ENCODE data around the gene SLAMF8.

The SLAMF8 gene

DNA sequence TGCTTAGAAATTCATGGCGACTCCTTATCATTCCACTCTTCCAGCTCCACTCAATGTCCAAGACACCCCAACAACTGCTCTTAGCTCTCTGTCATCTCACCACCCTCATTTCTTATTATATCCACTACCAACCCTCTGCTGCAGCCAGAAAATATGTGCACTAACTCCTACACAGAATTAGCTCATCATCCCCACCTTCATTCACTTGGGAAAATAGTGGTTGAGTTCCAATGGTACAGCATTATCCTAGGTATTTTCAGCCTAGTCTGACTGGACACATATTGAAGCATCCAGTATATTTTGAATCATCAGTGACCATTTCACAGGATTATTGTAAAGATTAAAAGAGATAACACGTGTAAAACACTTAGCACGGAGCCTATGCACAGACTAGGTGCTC is 52.5 kb downstream of the SLAMF8 start:
- no peak overlapping the region for H3K4me3 Mint-ChIP-seq
- H3K4me1 Mint-ChIP-seq, result no peaks in the 10 kb centered on the region
- no peak for DNase-seq
- H3K36me3 Mint-ChIP-seq, result no peaks in the 10 kb centered on the region
- no peaks in the 10 kb centered on the region for H3K9me3 Mint-ChIP-seq
- peaks cover 4% of the 10 kb centered on the region for H3K27me3 Mint-ChIP-seq
- H3K27ac Mint-ChIP-seq, result no peak overlapping the region
- CTCF ChIA-PET, result interaction anchor here (1.3 to 1.5 kb wide), 3 partner anchors 12 to 81 kb away, joined by 4 to 6 read pairs (median 4); no protein-coding TSS in a partner anchor

DNA sequence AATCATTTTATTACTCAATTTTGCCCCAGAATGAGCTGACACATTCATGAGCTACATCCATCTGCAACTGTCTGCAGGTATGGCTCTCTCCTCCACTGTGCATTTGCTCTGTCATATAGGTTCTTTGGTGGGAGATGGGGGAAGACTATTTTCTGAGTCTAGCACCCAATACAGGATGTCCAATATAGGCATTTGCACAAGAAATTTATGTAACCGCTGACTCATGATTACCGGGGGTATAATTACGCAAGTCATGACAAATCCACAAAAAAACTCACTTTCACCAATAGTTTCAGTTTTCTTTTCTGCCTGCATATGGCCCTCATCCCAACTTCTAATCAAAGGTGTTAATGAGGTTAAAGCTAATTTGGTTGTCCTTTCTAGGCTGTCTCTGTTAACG is 53.3 kb downstream of the SLAMF8 start:
- H3K4me3 Mint-ChIP-seq, result no peak overlapping the region
- CTCF ChIA-PET, result interaction anchor here (1.2 to 1.5 kb wide), 3 partner anchors 11 to 56 kb away, joined by 3 to 6 read pairs (median 4); no protein-coding TSS in a partner anchor

DNA sequence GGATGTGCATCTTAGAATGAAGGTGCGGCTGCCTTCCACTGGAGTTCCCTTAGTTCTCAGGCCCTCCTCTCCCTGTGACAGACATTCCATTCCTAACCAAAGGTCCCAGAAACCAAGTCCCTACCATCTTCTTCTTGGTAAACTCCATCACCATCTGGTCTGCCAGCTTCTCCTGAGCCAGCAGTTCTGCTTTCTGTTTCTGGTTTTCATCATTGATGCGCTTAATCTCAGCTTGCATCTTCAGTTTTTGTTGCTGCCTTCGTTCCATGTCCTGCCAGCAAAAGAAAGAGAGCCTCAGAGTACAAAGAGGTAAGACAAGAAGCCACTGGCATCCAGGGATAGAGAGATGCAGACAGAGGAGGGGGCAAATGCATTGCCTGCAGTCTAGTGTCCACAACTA is 53.8 kb downstream of the SLAMF8 start:
- CTCF ChIA-PET, result interaction anchor here (1.0 to 1.5 kb wide), 3 partner anchors 10 to 81 kb away, joined by 3 to 6 read pairs (median 3); no protein-coding TSS in a partner anchor
- no peak for DNase-seq
- no peak overlapping the region for H3K4me3 Mint-ChIP-seq
- H3K4me1 Mint-ChIP-seq, result no peaks in the 10 kb centered on the region
- H3K36me3 Mint-ChIP-seq, result no peaks in the 10 kb centered on the region
- H3K9me3 Mint-ChIP-seq, result no peaks in the 10 kb centered on the region
- H3K27me3 Mint-ChIP-seq, result peaks cover 4% of the 10 kb centered on the region
- no peak overlapping the region for H3K27ac Mint-ChIP-seq

More for the DNA sequence above, 53.3 kb downstream of the SLAMF8 start:
- Mint-ChIP-seq H3K27ac (no peak overlapping the region), H3K9me3 (no peaks in the 10 kb centered on the region), H3K4me1 (no peaks in the 10 kb centered on the region), H3K27me3 (peaks cover 4% of the 10 kb centered on the region), H3K36me3 (no peaks in the 10 kb centered on the region)
- DNase-seq, result no peak

DNA sequence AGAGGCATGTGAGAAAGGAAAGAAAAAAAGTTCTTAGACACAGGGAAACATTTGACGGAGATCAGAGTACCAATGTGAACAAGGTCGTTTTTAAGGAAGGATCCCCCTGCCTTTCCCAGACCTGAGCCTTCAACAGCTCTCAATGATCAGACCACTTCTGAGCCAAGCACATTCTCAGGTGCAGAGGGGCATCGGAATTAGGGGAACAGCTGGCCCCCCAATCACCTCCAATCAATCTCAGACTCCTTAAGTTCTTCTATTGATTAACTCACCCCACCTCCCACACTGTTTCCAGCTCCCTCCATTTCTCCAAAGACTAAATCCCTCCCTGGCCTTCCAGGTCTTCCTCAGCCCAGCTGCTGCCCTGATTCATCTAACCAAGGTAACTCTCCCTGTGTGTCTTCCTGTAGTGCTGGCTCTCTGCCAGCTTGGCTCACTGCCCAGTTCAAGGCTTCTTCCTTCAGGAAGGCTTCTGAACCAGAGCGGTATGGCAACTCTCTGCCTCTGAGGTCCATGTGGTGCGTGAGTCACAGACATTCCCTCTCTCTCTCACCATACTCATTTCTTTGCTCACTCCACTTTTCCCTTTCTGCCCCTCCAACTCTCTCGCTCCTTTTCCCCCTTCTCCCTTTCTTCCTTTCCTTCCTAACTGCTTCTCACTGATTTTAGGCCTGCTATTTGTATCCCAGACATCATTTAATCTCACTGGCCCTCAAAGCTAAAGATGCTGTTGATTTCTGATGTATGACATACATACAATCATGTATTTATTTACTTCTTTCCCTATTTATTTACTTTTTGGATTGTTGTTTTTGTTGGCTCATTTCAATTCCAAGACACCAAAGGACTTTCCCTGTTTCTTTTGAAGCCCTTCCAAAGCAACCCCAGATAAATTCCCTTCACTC is 55.2 kb downstream of the SLAMF8 start:
- H3K9me3 Mint-ChIP-seq, result no peaks in the 10 kb centered on the region
- H3K4me1 Mint-ChIP-seq, result no peaks in the 10 kb centered on the region
- H3K36me3 Mint-ChIP-seq, result no peaks in the 10 kb centered on the region
- CTCF ChIA-PET, result interaction anchor here (1.1 to 1.5 kb wide), 2 partner anchors 10 to 83 kb away, joined by 4 to 5 read pairs; no protein-coding TSS in a partner anchor
- H3K27me3 Mint-ChIP-seq, result peaks cover 4% of the 10 kb centered on the region
- H3K4me3 Mint-ChIP-seq, result no peak overlapping the region
- no peak overlapping the region for H3K27ac Mint-ChIP-seq
- DNase-seq, result no peak

DNA sequence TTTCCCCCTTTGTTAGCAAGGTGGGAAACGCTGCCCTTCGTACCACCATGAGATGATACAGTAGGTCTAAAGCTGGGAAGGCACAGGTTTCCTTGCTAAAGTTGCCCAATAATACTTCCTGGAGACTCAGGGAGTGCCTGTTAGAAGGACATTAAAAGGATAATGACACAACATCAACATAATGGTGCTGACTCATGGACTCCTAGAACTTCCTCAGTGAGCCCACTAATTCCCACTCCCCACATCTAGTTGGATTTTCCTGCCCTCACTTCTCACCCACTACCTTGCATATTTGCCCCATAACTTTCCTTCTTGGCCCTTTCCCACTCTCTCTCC is 55.8 kb downstream of the SLAMF8 start:
- CTCF ChIA-PET, result interaction anchor here (1.1 to 1.5 kb wide), 2 partner anchors 10 to 84 kb away, joined by 4 to 5 read pairs; no protein-coding TSS in a partner anchor
- Mint-ChIP-seq H3K27ac (no peak overlapping the region), H3K36me3 (no peaks in the 10 kb centered on the region), H3K9me3 (no peaks in the 10 kb centered on the region), H3K4me3 (no peak overlapping the region), H3K4me1 (no peaks in the 10 kb centered on the region), H3K27me3 (peaks cover 4% of the 10 kb centered on the region)
- DNase-seq, result no peak

DNA sequence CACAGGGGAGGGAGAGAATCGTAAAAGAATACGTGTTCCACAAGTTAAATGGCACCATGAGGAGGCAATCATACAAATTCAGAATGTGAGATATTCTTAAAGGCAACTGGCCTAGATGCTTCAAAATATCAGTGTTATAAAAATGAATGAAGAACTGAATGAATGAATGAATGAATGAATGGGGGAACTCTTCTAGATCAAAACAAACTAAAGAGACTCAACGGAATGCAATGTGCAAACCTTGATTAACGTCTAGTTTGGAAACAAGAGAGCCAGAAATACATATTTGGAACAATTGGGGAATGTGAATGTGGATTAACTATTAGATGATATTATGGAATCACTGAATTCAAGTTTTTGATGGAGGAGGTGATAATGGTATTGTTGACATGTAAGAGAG is 56.5 kb downstream of the SLAMF8 start:
- CTCF ChIA-PET, result interaction anchor here (1.5 kb wide), 1 partner anchor 9 kb away, joined by 4 read pairs; no protein-coding TSS in a partner anchor
- Mint-ChIP-seq H3K4me3 (no peak overlapping the region), H3K4me1 (no peaks in the 10 kb centered on the region), H3K27ac (no peak overlapping the region), H3K9me3 (no peaks in the 10 kb centered on the region), H3K27me3 (peaks cover 4% of the 10 kb centered on the region), H3K36me3 (no peaks in the 10 kb centered on the region)
- no peak for DNase-seq

DNA sequence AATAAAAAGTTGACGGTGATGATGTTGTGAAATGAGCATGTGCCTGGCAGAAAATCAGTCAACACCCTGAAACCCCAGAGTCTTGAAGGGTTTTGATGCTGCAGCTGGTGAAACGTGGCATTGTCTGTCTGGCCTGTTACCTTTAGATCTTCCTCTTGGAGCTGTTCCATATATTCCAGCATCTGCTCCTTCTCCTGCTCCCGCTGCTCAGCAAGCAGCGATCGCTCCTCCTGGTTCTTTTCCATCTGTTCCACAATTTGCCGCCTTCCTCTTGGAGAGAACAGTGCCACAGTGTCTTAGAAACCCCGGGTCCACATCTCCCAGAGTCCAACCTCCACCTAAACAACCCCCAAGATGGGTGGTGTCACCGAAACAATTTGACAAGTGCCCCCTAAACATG is 57.6 kb downstream of the SLAMF8 start:
- no peak for DNase-seq
- H3K4me3 Mint-ChIP-seq, result no peak overlapping the region
- H3K27ac Mint-ChIP-seq, result no peak overlapping the region
- H3K36me3 Mint-ChIP-seq, result no peaks in the 10 kb centered on the region
- peaks cover 4% of the 10 kb centered on the region for H3K27me3 Mint-ChIP-seq
- H3K4me1 Mint-ChIP-seq, result peaks cover 3% of the 10 kb centered on the region
- H3K9me3 Mint-ChIP-seq, result no peaks in the 10 kb centered on the region
- CTCF ChIA-PET, result interaction anchor here (13.0 kb wide), 1 partner anchor 85 kb away, joined by 430 read pairs; the partner anchor contains the start of gene FCRL6

Measured in activated naive CD4-positive, alpha-beta T cell treated with anti-CD3 and anti-CD28 coated beads, Interleukin-2, amount 10 ng/mL, durations not matched to agents 7 days and 5 days (primary cell).